HG03103 (cell line): ENCODE results near the gene C10orf71.

Experiments used
- ATAC-seq: cut with Tn5 transposase; IDR thresholded peaks from one replicate; pipeline ENCODE4 v1.9.1; 2021; ENCODE audit warnings: low read depth; ENCODE audit not compliant: unreplicated experiment

The C10orf71 gene

GRCh38 chr10:49311555-49312236, 12.7 kb downstream of the C10orf71 start:
- ATAC-seq, result no peak

DNA sequence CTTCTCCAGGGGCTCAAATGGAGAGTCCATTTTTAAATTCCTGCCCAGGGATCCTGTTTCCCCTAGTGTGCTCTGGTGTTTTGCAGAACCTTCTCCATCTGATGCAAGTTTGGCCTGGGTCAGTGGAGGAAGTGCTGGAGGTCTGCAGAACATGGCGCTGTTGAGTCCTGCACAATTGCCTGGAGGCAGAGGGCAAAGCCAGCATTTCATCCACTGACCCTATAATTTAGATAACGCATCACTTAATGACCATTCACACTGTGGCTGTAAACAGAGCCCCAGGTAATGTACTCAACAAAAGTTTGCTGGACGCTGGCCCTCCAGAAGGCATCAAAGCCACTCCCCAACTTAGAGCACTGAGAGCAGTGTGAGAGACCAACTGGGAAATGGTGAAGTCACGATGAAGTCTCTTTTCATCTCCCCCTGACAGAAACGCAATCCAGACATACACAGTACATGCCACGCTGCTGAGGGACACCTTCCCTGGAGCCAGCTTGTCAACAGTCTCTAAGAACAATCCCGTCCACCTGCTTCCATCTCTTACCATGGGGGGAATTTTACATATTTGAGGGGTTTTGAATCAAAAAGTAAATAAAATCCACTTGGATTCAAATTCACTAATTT, 13.4 kb downstream of the C10orf71 start:
- no peak for ATAC-seq

GRCh38 chr10:49313501-49314070, 14.6 kb downstream of the C10orf71 start:
- no peak for ATAC-seq

DNA sequence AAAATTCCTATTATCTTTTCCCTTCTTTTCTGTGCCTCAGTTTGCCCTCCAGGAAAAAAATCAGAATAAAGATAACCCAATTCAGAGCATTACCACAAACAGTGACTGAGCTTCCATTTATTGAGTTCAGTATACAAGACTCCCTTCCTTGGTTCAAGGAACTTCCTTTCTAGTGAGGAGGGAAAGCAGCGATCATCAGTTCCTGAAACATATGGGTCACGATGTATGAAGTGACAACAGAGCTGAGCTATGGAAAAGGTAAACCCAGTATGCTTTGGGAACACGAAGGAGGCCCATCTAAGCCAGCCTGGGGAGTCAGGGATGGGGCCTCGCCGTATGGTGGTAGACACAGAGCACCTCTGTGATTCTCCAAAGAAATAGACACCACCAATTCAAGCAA, 15.8 kb downstream of the C10orf71 start:
- ATAC-seq, result no peak

GRCh38 chr10:49318028-49318427, 19.1 kb downstream of the C10orf71 start:
- ATAC-seq, result no peak

GRCh38 chr10:49318755-49319154, 19.8 kb downstream of the C10orf71 start:
- ATAC-seq, result no peak

- ATAC-seq, result no peak
These were observed 20.2 kb downstream of the C10orf71 start for GRCh38 chr10:49319206-49319605.

DNA sequence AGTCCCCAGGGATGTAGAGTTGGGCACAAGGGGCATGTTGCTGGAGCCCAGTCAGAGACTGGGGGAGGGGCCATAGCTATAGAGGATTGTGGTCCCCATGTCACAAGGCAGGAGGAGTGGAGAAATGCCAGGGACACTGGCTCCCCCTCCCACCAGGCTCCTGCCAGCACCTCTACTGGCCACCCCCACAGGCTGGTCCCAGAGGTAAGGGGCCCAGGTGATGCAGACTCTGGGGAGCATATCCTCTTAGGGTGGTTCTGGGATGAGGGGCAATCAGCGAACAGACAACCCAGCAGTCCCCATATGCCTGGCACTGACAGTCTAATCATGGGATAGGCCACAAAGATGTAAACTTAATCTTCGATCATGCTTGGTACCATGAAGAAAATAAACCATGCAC, 21.2 kb downstream of the C10orf71 start:
- no peak for ATAC-seq

- ATAC-seq, result no peak
These were observed 22.1 kb downstream of the C10orf71 start for GRCh38 chr10:49321021-49321420.

DNA sequence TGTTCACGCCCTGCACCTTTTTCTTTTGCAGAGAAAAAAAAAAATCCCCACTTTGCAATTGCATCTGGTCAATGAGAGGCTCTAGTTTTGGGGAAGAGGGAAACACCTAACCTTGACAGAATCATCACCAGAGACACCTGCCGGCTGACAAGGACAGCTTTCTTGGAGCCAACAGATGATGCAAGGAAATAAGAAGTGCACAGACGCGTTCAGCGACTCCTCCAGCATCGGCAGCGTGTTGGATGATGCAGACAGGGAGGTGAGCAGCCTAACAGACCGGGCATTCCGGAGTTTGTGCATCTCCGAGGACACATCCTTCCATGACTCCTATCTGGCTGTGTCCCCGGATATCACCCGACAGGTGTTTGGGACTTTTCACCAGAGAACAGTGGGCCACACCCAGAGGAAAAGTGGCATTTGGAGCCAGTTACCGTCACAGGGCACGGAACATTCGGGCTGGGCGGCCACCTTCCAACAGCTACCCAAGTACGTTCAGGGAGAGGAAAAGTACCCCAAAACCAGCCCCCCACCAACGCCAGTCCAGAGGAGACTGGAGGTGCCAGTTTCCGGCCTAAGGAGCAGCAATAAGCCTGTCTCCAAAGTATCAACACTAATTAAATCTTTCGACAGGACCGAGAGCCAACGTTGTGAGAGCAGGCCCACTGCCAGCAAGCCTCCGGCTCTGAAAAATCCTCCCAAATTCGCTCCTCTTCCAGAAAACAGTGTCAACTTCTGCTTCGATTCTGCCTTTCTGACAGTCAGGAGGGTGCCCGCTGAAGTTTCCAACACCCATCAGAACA, 23.6 kb downstream of the C10orf71 start:
- no peak for ATAC-seq

DNA sequence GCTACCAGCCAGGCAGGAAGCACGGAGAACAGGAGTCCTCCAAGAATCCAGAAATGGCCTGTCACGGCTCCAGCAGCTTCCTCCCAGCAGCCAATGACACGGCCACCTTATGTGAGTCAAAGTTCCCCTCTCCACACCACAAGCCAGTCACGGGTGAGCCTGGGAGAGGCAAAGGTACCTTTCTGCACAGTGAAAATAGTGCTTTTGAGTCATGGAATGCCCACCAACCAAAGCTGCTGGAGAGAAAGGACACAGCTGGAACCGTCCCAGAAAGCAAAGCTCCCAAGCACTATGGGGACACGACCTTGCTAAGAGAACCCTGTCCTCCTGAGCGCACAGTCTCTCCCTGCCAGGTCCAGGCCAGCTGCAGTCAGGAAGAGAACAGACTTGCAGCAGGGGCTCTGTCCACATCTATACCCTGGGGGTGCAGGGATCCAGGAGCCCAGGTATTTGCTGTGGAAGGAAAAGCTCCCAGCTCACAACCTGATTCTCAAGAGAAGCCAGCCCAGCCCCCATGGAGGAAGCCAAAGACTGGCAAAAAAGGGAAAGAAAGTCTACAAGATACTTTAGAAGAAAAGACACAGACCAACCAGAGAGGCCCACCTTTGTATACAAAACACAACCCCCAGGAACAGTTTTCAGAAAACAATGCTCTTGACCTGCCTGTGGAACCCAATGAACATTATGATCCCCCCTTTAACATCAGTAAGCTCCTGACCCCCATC, 24.4 kb downstream of the C10orf71 start:
- no peak for ATAC-seq

GRCh38 chr10:49323896-49324270, 24.9 kb downstream of the C10orf71 start:
- ATAC-seq, result no peak

- no peak for ATAC-seq
These were observed 25.7 kb downstream of the C10orf71 start for GRCh38 chr10:49324711-49325110.

DNA sequence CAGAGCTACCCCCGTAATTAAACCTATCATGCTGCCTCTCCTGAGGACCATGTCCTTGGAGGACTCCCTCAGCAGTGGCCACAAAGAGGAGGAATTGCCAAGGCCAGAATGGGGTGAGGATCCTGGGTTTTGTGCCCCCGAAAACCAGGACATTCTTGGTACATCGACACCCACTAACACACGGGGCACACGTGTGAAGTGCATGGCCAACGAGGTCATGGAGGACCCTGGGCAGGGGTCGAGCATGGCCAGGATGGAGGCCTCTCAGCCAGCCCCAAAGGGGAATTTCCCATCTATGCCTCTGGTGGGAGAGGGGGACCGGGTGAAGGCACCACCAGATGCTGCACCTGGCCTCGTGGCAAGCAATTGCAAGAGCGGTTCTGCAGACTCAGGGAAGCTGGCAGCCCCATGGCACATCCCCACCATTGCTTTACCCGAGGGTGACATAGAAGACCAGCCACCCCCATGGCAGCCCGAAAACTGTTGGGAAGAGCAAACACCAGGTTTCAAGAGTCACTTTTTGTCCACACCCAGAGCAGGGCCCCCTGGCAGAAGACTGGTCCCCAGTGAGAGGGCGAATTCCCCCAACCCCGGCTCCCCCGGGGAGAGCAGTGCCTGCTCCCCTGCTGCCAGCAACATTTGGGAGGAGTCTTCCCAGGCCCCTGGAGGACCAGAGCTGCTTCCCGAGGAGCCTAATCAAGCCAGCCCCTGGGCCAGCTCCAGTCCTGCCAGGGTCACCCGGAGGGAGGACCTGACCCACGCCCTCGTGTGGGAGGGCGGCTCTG, 26.4 kb downstream of the C10orf71 start:
- no peak for ATAC-seq

- ATAC-seq, result no peak
These were observed 27.2 kb downstream of the C10orf71 start for GRCh38 chr10:49325916-49326783.

DNA sequence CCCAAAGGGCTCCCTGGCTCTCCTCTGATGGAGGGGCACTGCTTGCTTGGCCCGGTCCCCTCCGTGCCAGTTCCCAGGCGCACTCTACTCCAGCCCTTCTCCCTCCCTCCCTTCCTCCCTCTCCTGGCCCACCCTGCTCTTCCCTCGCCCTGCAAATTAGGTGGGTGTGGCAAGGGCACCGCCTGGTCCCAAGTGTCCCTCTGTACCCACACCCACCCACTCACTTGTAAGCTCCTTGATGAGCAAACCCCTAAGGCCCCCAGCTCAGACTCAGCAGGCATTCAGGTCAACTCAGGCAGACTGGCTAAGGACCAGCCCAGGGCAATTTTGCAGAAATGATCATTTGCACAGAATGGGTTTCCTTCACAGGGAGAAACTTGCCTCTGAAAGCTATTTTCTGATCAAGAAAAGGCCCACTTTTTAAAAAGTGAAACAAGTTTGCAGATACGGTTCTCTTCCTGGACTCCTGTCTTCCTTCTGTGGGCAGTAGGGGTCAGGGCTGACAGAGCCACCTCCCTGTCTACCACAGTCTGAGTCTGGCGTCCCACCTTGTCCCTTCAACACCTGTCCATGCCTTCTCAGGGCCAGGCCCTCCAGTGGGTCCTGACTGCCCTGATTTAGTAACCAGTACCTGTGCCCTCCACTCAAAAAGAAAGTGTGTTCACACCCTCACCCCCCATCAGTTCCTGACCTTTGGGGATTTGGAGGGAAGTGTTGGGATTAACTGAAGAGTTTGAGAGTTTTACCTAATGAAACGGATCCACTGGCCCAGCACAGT, 28.3 kb downstream of the C10orf71 start:
- ATAC-seq, result no peak

GRCh38 chr10:49328401-49329145, 29.6 kb downstream of the C10orf71 start:
- no peak for ATAC-seq

DNA sequence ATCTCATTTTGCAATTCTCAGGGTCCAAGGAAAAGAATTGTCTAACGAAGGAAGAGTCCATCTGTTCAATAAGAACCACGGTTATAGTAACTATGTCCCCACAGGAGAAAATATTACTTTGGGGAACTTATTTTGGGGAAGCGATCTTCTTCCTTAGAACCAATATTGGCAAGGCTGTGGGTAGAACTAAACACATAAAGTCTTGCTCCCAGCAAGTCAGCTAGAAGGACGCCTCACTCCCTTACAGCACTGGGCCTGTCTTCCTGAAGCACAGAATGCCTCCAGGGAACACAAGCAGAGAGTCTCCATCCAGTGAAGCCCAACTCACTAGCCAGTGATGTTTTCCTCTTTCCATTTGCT, 30.2 kb downstream of the C10orf71 start:
- no peak for ATAC-seq
